ENCODE data around the gene SIGLEC12.

- TF ChIP-seq CTCF (IDR thresholded peaks at IDR 0.05) = no peak
- no peak for TF ChIP-seq POLR2AphosphoS5 (IDR thresholded peaks at IDR 0.05; ENCODE audit: low read depth, low read length)
These were observed 53.1 kb downstream of the SIGLEC12 start for GRCh38 chr19:51448411-51449016.

Data from Panc1 (cell line).